Stimulated activated CD4-positive, alpha-beta T cell treated with anti-CD3 and anti-CD28 coated beads, Interleukin-2, amount 100 ng/mL, for 48 hours (primary cell): ENCODE results near the gene TMSB10.
"Not testable (repeated sequence)": the region's sequence is repeated elsewhere in the genome, so short reads cannot be mapped to it uniquely, and the experiment has no call there.

ENCODE experiments used
- DNase-seq, 2 donors: peaks; one replicate each; pipeline ENCODE4 v3.0.0-alpha.2; 2020

Gene TMSB10

GRCh38 chr2:84940831-84941412, 35.5 kb downstream of the TMSB10 start:
- no peak for DNase-seq

GRCh38 chr2:84942166-84942565, 36.7 kb downstream of the TMSB10 start:
- DNase-seq = no peak

GRCh38 chr2:84942964-84943421, 37.5 kb downstream of the TMSB10 start:
- no peak for DNase-seq

- DNase-seq = no peak
Measured at GRCh38 chr2:84944295-84944909, 38.9 kb downstream of the TMSB10 start.

GRCh38 chr2:84945838-84946203, 40.4 kb downstream of the TMSB10 start:
- not testable (repeated sequence) for DNase-seq

DNA sequence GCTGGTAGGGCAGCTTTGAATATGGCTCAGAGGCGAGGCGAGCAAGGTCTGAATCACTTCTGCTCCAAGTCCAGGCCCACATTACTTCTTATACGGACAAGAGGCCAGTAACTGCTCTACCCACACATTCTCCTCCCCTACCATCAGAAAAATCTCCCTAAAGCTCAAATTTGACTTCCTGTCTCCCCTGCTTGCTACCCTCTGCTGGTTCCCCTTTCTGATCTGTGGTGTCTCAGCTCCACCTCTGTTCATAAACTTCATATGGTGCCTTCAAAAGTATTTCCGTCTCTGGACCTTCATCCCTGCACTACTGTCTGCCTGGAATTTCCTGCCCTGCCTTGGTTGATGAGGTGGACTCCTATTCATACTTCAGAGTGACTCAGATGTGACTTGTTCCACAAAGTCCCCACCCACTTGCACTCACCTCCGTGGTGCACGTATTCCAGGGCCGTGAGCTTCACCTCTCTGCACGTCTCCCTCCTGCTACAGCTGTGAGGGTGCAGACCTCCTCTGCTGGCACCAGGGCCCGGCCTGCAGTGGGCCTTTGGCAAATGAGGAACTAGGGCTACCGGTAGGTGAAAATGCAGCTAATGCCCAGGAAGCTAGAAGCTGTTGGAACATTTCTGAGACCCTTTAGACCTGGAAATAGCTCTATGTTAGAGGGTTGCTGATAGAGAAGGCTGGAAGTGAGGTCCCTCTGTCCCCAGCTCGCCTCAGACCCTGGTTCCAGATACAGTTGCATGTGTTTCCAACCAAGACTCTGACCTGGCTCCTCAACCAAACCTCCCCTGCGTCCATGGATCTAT, 41.0 kb downstream of the TMSB10 start:
- DNase-seq = peak; percentile 62 to 66

GRCh38 chr2:84947010-84947593, 41.6 kb downstream of the TMSB10 start:
- DNase-seq = no peak

GRCh38 chr2:84953535-84953934, 48.1 kb downstream of the TMSB10 start:
- no peak for DNase-seq

DNA sequence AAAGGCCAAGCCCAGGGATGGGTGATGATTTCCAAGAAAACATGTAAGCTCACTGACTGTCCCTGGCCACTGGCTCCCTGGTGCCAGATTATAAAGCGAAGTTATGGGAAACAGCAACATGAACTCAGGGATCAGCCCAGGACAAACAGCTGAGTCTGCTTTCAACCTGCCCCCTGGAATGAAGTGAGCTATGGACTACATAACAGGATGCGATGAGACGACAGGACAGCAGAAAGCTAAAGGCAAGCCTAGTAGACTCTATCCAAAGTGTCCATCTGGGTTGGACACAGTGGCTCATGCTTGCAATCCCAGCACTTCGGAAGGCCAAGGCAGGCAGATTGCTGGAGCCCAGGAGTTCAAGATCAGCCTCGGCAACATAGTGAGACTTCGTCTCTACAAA, 48.9 kb downstream of the TMSB10 start:
- no peak for DNase-seq
